CD4-positive, CD25-positive, alpha-beta regulatory T cell (primary cell): Measurements from ENCODE around the gene GGNBP2. TPM values are rescaled to one million over a fixed set of nuclear protein-coding genes. Genes with fewer than 3 reads are reported as not detected.
A peak's percentile ranks its signal among the peaks of the same experiment; 100 is the strongest.

Experiments used
- ATAC-seq, 2 donors: fragments of 150-1000 bp; cut with Tn5 transposase; one replicate each; pipeline ENCODE4 v1.10.0; 2021; ENCODE audit warnings: low read depth in 2 of 2, moderate number of reproducible peaks in 2 of 2, moderate library complexity in 1 of 2
- DNase-seq, 3 donors: peaks; one replicate each; pipeline versions ENCODE4 v3.0.0 to v3.0.0-alpha.2; 2012 to 2022; ENCODE audit warnings: mixed read lengths in 1 of 3
- H3K27ac ChIP-seq: one replicate; pipeline ENCODE4 v1.7.0; 2013; ENCODE audit warnings: mild to moderate bottlenecking, low read length; ENCODE audit not compliant: insufficient read depth, poor library complexity, severe bottlenecking
- H3K27me3 ChIP-seq: one replicate; pipeline ENCODE4 v1.7.0; 2013; ENCODE audit warnings: low read length; ENCODE audit not compliant: control insufficient read depth, insufficient read depth
- H3K36me3 ChIP-seq: one replicate; pipeline ENCODE4 v1.7.0; 2013; ENCODE audit warnings: mild to moderate bottlenecking, low read length, moderate library complexity; ENCODE audit not compliant: control insufficient read depth, insufficient read depth
- H3K4me1 ChIP-seq: 2 replicates; pipeline ENCODE4 v1.7.0; 2013; ENCODE audit warnings: mild to moderate bottlenecking, low read length; ENCODE audit not compliant: insufficient read depth, control insufficient read depth, poor library complexity, severe bottlenecking
- H3K4me3 ChIP-seq: one replicate; pipeline ENCODE4 v1.7.0; 2013; ENCODE audit warnings: low read depth, mild to moderate bottlenecking, low read length, moderate library complexity
- H3K9me3 ChIP-seq, 2 experiments: 1 replicate in 1 of 2; 2 replicates in 1 of 2; pipeline ENCODE4 v1.7.0; 2013; ENCODE audit warnings: low read length in 2 of 2, mild to moderate bottlenecking in 1 of 2, moderate library complexity in 1 of 2; ENCODE audit not compliant: control insufficient read depth in 2 of 2
- H3K27ac Mint-ChIP-seq, 3 donors: one replicate each; pipeline ENCODE4 v1.8.0; 2020 to 2022; ENCODE audit warnings: mild to moderate bottlenecking in 3 of 3, mixed read lengths in 3 of 3, moderate library complexity in 2 of 3
- H3K27me3 Mint-ChIP-seq: one replicate; pipeline ENCODE4 v1.8.0; 2022; ENCODE audit warnings: mild to moderate bottlenecking, mixed read lengths
- H3K36me3 Mint-ChIP-seq: one replicate; pipeline ENCODE4 v1.8.0; 2020; ENCODE audit warnings: mixed read lengths
- H3K4me1 Mint-ChIP-seq, 4 donors: one replicate each; pipeline ENCODE4 v1.8.0; 2020 to 2022; ENCODE audit warnings: mixed read lengths in 4 of 4, mild to moderate bottlenecking in 1 of 4
- H3K4me3 Mint-ChIP-seq, 4 donors: one replicate each; pipeline ENCODE4 v1.8.0; 2020 to 2022; ENCODE audit warnings: mild to moderate bottlenecking in 4 of 4, mixed read lengths in 4 of 4, moderate library complexity in 3 of 4
- H3K9me3 Mint-ChIP-seq, 7 donors: one replicate each; pipeline ENCODE4 v1.8.0; 2020 to 2022; ENCODE audit warnings: mixed read lengths in 7 of 7, mild to moderate bottlenecking in 3 of 7, moderate library complexity in 2 of 7
- polyA plus RNA-seq, 4 donors: library from polyadenylated mRNA; unstranded; fragments of 300-500 nt; fragmentation: Illumina TruSeq; gene quantifications; one replicate each; pipeline ENCODE4 v1.2.3, GENCODE V29; 2021
- total RNA-seq: library from RNA; stranded (reverse); gene quantifications from one replicate; pipeline ENCODE4 v1.2.3, GENCODE V29; 2022

Gene GGNBP2
- total and polyA plus RNA-seq, 5 donors from 2014 or later: 45.9 to 144 (median 59.6) TPM

- H3K4me1 ChIP-seq: peaks cover 65% of the 10 kb centered on the region
- no peak for ATAC-seq
- peak in 2 of 3 donors; percentile 19 to 51 for DNase-seq
- Mint-ChIP-seq H3K27ac (peak overlapping the region; percentile 78 to 94 (median 89)), H3K4me3 (peak overlapping the region; percentile 93 to 97 (median 94)), H3K27me3 (peaks cover 6% of the 10 kb centered on the region), H3K9me3 (no peaks in the 10 kb centered on the region), H3K36me3 (peaks cover 5% of the 10 kb centered on the region), H3K4me1 (peaks cover 27 to 60% (median 43%) of the 10 kb centered on the region in 4 donors)
- H3K27ac ChIP-seq: peak overlapping the region; percentile 99
- no peaks in the 10 kb centered on the region for H3K9me3 ChIP-seq
- H3K4me3 ChIP-seq: peak overlapping the region; percentile 97
- H3K27me3 ChIP-seq: no peaks in the 10 kb centered on the region
- H3K36me3 ChIP-seq: peaks cover 2% of the 10 kb centered on the region
These were observed 1.8 kb downstream of the GGNBP2 start for GRCh38 chr17:36546418-36547093.

- Mint-ChIP-seq H3K27me3 (peaks cover 6% of the 10 kb centered on the region), H3K4me1 (peaks cover 37 to 70% (median 49%) of the 10 kb centered on the region in 4 donors)
- H3K27ac ChIP-seq: peak overlapping the region; percentile 99
These were observed 3.1 kb downstream of the GGNBP2 start for GRCh38 chr17:36547776-36548175.

GRCh38 chr17:36550491-36551417 is 6.0 kb downstream of the GGNBP2 start:
- peaks cover 3% of the 10 kb centered on the region for H3K27me3 Mint-ChIP-seq

More at GRCh38 chr17:36547776-36548175, 3.1 kb downstream of the GGNBP2 start:
- H3K9me3 ChIP-seq: no peaks in the 10 kb centered on the region
- no peak for DNase-seq
- H3K27me3 ChIP-seq: no peaks in the 10 kb centered on the region
- H3K4me1 ChIP-seq: peaks cover 69% of the 10 kb centered on the region
- Mint-ChIP-seq H3K27ac (peak overlapping the region; percentile 40 to 95 (median 78)), H3K4me3 (peak overlapping the region; percentile 56 to 97 (median 88)), H3K9me3 (no peaks in the 10 kb centered on the region), H3K36me3 (peaks cover 8% of the 10 kb centered on the region)
- H3K36me3 ChIP-seq: peaks cover 2% of the 10 kb centered on the region
- no peak for ATAC-seq
- peak overlapping the region; percentile 97 for H3K4me3 ChIP-seq

DNA sequence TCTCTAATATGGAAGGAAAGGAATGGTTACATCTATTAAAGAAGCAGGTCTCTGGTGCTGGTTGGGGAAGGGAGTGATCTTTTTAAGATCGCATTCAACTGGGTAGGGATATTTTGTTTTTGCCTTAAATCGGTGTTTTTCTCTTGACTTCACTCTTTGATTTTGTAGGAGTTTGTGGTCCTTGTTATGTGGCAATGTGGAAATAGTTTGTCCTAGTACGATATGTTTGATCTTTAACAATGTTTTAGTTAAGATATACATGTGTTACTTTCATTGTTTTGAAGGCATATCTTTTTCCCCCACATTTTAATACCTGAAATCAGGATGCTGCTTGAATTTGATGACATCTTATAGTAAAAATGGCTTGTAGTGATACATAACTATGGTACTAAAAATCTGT is 8.7 kb downstream of the GGNBP2 start:
- Mint-ChIP-seq H3K4me1 (peaks cover 39 to 80% (median 57%) of the 10 kb centered on the region in 4 donors), H3K4me3 (peak overlapping the region; percentile 4 to 66 (median 14)), H3K27me3 (no peaks in the 10 kb centered on the region), H3K27ac (peak overlapping the region in 2 of 3 donors; percentile 27 to 61), H3K36me3 (peaks cover 24% of the 10 kb centered on the region), H3K9me3 (no peaks in the 10 kb centered on the region)
- Histone ChIP-seq H3K9me3 (no peaks in the 10 kb centered on the region), H3K4me1 (peaks cover 44% of the 10 kb centered on the region), H3K27ac (peak overlapping the region; percentile 18), H3K4me3 (peak overlapping the region; percentile 35), H3K36me3 (peaks cover 30% of the 10 kb centered on the region), H3K27me3 (no peaks in the 10 kb centered on the region)
- DNase-seq (no peak), ATAC-seq (no peak)

More at GRCh38 chr17:36550491-36551417, 6.0 kb downstream of the GGNBP2 start:
- peak; percentile 23 to 35 for ATAC-seq
- Histone ChIP-seq H3K9me3 (no peaks in the 10 kb centered on the region), H3K27me3 (no peaks in the 10 kb centered on the region), H3K4me3 (peak overlapping the region; percentile 45), H3K4me1 (peaks cover 71% of the 10 kb centered on the region), H3K36me3 (peaks cover 9% of the 10 kb centered on the region), H3K27ac (peak overlapping the region; percentile 60)
- peak overlapping the region; percentile 46 to 78 (median 56) for H3K4me3 Mint-ChIP-seq
- H3K4me1 Mint-ChIP-seq: peaks cover 46 to 84% (median 59%) of the 10 kb centered on the region in 4 donors
- H3K9me3 Mint-ChIP-seq: no peaks in the 10 kb centered on the region
- peak overlapping the region; percentile 40 to 59 (median 58) for H3K27ac Mint-ChIP-seq
- DNase-seq: peak in 2 of 3 donors; percentile 50 to 53
- H3K36me3 Mint-ChIP-seq: peaks cover 13% of the 10 kb centered on the region

- Histone ChIP-seq H3K4me1 (peaks cover 2% of the 10 kb centered on the region), H3K4me3 (no peak overlapping the region), H3K36me3 (peaks cover 80% of the 10 kb centered on the region), H3K27ac (no peak overlapping the region), H3K9me3 (no peaks in the 10 kb centered on the region), H3K27me3 (no peaks in the 10 kb centered on the region)
- Mint-ChIP-seq H3K4me1 (peaks cover 11 to 32% (median 18%) of the 10 kb centered on the region in 4 donors), H3K27ac (peak overlapping the region in 1 of 3 donors; percentile 9), H3K27me3 (no peaks in the 10 kb centered on the region), H3K36me3 (peaks cover 21% of the 10 kb centered on the region), H3K9me3 (no peaks in the 10 kb centered on the region), H3K4me3 (no peak overlapping the region)
- ATAC-seq (no peak), DNase-seq (no peak)
These were observed 21.4 kb downstream of the GGNBP2 start for GRCh38 chr17:36566081-36566480.

DNA sequence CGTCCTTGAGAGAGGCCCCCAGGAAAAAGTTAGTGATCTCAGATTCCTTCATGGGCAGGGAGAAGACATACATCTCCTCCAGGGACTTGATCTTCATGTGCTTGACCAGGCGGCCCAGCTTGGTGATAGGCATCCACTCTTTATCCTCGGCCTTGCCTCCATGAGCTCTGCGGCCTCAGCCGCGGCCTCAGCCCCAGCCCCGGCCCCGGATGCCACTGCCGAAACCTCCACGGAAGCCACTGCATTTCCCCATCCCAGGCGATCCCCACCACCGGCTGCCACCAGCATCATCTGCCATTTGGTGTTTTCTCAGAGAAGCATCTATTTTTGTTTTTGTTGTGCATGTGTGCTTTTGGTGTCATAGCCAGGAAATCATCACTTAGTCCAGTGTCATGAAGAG is 30.3 kb downstream of the GGNBP2 start:
- Mint-ChIP-seq H3K36me3 (peaks cover 30% of the 10 kb centered on the region), H3K27ac (no peak overlapping the region), H3K9me3 (no peaks in the 10 kb centered on the region), H3K4me1 (peaks cover 22 to 30% (median 25%) of the 10 kb centered on the region in 4 donors), H3K27me3 (no peaks in the 10 kb centered on the region), H3K4me3 (no peak overlapping the region)
- Histone ChIP-seq H3K27ac (no peak overlapping the region), H3K4me1 (no peaks in the 10 kb centered on the region), H3K9me3 (no peaks in the 10 kb centered on the region), H3K4me3 (no peak overlapping the region), H3K36me3 (peaks cover 63% of the 10 kb centered on the region), H3K27me3 (no peaks in the 10 kb centered on the region)
- ATAC-seq: no peak
- DNase-seq: no peak

- no peaks in the 10 kb centered on the region for H3K9me3 ChIP-seq
- no peak for DNase-seq
- no peak overlapping the region for H3K4me3 Mint-ChIP-seq
- H3K4me1 ChIP-seq: no peaks in the 10 kb centered on the region
- no peaks in the 10 kb centered on the region for H3K27me3 ChIP-seq
- H3K27ac ChIP-seq: no peak overlapping the region
- H3K4me1 Mint-ChIP-seq: peaks cover 22 to 30% (median 26%) of the 10 kb centered on the region in 4 donors
- H3K4me3 ChIP-seq: no peak overlapping the region
- peaks cover 72% of the 10 kb centered on the region for H3K36me3 ChIP-seq
- no peaks in the 10 kb centered on the region for H3K9me3 Mint-ChIP-seq
- no peak overlapping the region for H3K27ac Mint-ChIP-seq
- H3K27me3 Mint-ChIP-seq: no peaks in the 10 kb centered on the region
- no peak for ATAC-seq
- H3K36me3 Mint-ChIP-seq: peaks cover 33% of the 10 kb centered on the region
These were observed 32.1 kb downstream of the GGNBP2 start for GRCh38 chr17:36576793-36577192.
